ENCODE measurements around the gene TTC9B.

TTC9B gene

DNA sequence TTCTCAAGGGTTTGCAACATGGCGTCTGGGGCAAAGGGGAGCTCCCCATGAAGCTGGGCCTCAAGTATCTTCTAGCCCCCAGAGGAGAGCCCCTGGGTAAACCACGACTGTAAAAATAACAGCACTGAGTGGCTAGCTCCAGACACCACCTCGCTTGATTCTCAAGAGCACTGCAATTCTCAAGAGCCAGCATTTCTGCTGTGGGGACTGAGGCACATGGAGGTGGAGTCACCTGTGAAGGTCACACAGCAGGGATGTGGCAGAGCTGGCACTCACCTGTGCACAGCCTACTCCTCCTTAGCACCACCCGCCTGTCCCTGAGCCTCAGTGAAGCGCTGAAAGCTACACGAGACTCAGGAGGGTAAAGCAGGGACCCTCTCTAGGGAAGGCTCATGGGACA lies 29.0 kb upstream of the TTC9B start:
- DNase-seq, result no peak

DNA sequence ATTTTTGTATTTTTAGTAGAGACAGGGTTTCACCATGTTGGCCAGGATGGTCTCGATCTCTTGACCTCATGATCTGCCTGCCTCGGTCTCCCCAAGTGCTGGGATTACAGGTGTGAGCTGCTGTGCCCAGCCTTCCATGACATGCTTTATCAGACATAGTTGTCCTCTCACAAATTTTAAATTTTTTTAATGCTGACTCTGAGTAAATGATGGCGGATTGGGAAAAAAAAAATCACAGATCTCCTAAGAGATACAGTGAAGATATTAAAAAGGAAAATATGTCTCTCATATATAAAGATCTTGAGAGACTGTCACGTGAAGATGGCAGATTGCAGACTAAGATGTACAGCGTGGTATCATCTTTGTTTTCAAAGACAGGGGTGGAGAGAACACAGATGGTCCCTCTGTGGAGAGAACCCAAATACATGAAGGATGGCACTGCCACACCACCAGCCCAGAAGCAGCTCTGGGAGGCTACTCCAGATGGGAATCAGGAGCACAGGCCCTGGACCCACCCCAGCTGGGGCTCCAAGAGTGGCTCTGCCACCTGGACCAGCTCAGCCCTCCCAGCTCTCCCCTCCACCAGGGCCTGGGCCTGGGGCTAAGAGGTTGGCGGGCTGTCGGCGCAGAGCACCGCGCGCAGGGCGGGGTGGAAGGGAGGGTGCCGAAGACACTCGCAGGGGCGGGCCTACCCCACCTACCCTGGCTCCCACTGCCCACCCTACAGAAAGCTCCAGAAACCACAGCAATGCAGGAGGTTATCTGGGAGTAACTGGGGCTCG lies 28.3 kb upstream of the TTC9B start:
- no peak for DNase-seq

DNA sequence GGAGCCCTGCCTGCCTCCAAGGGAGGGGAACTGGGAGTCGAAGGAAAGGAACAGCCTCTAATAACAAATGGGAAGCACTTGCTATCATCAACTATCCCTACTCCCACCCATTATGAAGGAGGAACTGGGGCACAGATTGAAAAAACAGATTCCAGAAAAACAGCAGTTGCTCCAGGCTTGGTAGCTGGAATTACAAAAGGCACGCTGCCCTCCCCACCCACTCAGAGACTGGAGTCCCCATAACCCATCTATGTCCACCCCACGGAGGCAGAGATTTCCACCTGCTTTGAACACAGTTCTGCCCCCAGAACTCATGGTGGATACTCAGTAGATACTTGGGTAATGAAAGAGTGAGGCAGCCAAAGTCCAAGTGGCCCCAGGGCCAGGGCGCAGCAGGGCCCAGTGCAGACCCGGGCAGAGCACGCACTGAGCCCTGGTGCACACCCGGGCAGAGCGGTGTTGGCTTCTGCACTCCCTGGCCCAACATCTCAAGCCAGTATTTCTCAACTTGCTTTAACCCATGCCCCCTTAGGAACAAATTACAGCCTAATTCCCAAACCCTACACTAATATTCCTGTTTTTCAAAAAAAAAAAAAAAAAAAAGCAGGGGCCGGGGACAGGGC lies 27.4 kb upstream of the TTC9B start:
- no peak for DNase-seq

DNA sequence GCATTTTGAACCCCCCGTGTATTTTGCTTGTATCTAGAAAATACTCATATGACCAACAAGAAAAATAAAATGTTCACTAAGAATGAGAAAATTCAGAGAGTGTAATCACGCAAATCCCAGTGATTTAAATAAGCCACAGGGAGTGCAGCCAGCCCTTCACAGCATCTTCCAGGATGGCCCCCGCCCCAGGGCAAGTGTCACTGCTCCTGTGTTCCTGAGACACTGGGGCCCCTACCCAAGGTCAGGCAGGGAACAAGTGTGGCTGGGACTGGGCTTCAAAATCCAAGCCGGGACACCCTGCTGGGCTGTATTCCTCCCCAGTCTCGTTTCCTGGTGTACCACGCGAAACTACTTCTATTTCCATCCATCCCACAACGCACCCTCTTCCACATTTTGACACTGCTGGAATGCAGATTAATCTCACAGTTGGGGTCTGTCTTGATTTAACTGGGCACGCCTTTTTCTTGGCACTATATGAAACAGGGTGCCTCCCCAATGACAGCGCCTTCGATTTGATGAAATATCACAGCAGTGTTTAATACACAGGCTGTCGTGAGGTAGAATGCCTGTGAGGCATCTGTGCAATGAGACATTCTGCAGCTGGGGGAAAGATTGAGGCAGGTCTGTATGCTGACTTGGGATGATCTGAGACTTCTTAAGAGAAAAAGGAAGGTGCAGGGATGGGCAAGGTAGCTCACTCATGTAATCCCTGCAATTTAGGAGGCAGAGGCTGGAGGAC lies 26.6 kb upstream of the TTC9B start:
- DNase-seq, result no peak

DNA sequence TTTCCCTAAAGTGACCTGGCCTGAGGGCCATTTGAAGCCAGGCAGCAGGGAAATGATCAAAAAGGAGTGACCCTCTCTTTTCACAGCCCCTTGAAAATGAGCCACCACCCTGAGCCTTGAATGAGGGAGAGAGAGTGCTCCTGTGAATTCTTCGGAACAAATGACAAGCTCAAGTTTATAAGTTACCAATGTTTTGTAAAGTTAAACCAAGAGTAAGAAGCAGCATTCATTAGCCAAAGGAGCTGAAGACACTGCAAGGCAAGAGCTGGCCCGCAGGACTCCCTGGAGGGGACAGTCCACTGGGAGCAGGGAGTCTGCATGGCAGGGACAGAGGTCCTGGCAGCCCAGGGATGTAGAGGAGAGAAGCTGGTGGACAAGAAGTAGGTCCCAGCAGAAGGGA lies 25.0 kb upstream of the TTC9B start:
- no peak for DNase-seq

DNA sequence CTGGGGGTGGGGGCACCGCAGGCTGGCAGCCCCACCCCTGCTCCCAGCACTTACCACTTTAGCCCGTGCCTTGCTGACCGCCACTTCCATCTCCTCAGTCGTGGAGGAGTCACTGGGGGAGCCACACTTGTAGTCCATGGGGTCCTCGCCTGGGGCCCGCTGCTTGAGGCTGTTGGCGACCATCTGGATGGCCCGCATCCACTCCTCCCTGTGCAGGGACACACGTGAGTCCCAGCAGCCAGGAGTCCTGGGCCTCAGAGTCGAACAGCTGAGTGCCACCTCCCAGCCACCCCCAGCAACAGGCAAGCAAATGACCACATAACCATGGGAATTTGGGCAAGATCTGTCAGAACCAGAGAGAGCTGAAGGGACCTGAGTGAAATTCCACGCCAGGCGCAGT lies 24.3 kb upstream of the TTC9B start:
- no peak for DNase-seq

DNA sequence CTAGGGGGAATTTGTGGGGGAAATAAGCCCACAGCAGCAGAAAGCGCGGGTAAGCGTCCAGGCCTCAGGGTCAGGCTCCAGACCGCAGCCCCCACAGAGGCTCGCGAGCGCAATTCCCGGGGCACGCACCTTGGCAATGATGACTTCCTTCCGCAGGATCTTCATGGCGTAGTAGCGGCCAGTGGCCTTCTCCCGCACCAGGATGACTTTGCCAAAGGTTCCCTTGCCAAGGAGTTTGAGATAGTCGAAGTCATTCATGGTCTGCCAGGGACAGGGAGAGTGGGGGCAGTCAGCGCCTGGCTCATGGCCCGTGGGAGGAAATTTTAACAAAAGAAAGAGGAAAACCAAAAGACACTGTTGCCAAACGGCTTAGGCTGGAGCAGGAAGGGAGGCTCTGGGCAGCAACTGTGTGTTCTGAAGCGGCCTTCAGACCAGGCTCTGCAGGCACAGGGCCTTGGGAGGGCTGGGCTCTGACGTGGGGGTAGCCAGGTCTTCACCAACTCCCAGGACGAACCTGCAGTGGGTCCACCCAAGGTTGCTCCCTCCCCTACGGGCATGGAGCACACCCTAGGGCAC lies 23.7 kb upstream of the TTC9B start:
- no peak for DNase-seq

DNA sequence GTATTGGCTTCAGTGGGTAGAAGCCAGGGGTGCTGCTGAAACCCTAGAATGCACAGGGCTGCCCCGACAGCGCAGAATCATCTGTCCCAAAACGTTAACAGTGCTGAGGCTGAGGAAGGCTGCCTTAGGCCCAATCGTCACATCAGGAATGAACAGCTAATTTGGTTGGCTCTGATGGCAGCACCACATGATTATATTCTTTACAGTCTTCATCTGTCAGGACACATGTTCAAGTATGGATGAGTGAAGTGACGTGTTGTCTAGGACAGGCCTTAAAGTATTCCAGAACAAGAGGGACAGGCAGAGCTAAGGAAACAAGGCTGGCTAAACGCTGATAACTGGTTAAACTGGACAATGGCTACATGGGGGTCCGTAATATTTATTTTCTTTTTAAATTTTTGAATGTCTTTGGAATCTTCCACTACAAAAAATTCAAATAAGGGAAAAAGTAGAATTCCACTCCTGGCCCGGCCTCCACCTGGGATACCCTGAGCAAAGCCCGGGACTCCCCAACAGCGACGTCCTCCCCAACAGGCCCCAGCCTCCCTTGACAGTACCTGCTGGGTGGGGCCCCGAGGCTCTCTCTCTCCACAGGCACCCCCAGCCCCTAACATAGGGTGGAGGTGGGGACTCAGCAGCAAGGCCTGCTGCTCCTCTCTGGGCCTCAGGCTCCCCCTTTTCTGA lies 23.1 kb upstream of the TTC9B start:
- DNase-seq, result no peak

DNA sequence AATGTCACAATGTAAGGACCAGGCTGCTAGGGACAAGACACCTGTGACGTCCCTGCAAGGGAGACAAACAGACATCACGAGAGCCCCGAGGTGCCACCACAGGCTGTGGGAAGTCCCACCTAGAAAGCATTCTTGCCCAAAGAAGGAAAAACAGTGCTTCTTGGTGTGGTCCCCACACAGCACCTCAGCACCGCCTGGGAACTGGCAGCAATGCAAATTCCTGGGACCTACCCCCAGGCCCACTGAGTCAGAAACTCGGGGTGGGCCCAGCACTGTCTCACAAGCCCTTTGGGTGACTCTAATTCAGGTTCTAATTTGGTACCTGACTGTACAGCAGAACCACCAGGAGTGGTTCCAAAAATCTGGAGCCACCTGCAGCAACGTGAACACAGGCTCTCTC lies 22.1 kb upstream of the TTC9B start:
- no peak for DNase-seq

DNA sequence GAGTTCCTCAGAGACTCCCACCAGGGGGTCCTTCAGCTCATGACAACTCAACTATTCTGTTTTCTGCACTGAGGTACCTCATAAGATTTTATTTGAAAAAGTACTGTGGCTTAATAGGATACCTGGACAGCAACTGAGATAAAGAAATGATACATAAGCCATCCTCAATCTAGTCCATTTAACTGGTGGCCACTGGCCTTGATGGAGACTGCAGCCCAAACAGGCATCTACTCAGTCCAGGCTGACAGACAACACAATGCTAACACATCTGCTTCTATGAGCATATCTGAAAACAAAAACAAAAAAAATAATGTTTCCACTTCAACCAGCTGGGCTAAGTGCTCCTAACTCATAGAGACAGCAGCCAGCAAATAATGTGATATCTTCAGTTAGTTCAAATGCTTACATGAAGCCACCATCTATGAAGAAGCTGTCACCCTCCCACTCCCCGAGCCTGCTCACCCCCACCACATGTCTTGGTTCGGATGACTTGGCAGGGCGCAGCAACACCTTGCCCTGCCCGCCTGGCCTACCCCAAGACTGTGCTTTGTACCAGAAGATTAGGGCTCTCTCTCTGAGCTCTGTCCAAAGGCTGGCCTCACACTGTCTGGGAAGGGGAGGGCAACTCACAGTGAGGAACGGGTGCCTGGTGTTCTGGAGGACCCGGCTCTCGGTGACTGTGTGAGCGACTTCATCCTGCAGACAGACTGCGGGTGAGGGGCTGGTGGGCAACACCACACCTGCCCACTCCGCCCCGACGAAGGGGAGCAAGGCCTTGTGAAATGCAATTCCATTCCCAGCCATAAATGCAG lies 21.4 kb upstream of the TTC9B start:
- DNase-seq, result no peak

DNA sequence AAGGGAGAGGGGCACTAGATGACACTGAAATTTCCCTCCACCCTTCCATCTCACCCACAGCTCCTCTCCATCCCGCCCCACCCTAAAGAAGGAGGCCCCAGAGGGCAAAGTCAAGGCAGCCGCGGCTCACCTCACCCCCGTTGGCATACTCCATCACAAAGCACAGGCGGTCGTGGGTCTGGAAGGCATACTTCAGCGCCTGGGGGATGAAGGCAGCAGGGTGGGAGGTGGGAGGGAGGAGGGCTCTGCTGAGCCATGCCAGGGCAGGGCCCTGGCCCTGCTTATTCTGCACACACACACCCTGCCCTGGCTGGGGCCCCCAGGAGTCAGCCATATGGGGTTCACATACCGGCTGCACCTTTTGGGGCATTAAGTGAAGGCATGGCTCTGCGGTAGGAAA lies 20.6 kb upstream of the TTC9B start:
- DNase-seq, result no peak

DNA sequence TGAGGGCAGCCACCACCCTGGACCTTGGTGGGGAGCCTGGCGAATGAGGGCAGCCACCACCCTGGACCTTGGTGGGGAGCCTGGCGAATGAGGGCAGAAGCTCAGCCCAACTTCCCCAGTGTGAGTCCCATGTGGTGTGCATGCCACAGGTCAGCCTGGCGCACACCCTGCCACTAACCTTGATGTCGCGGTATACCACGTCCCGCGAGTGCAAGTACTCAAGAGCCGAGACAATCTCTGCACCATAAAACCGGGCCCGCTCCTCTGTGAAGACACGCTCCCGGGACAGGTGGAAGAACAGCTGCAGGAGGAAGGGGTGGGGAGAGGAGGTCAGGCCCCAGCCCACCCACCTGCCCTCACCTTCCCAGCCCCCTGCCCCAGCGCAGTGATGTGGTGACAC lies 19.6 kb upstream of the TTC9B start:
- no peak for DNase-seq

DNA sequence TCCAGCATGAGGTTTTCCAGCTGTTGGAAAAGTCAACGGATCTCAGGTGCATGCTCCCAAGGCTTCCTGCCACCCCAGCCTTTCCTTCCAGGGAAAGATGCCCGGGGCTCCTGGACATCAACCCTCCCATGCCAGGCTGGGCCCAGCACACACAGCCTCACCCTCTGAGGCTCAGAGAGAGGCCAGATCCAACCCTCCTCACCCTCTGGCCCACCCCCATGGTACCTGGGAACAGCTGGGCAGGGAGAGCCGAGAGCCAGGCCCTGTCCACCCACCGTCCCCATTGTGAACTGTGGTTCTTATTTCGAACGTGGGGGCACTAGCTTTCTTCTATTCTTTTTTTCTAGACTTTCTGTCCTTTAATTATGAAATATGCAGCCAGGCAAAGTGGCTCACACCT lies 18.2 kb upstream of the TTC9B start:
- no peak for DNase-seq

DNA sequence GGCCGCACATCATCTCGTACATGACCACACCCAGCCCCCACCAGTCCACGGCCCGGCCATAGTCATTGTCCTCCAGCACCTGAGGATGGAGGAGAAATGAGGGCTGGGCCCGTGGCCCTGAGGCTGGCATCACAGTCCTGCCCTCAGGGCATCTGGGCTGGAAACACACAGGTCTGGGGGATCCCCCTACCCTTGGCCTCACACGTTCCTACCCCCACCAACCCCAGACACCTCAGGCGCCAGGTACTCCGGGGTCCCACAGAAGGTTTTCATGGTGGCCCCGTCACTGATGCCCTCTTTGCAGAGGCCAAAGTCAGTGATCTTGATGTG lies 17.8 kb upstream of the TTC9B start:
- no peak for DNase-seq

DNA sequence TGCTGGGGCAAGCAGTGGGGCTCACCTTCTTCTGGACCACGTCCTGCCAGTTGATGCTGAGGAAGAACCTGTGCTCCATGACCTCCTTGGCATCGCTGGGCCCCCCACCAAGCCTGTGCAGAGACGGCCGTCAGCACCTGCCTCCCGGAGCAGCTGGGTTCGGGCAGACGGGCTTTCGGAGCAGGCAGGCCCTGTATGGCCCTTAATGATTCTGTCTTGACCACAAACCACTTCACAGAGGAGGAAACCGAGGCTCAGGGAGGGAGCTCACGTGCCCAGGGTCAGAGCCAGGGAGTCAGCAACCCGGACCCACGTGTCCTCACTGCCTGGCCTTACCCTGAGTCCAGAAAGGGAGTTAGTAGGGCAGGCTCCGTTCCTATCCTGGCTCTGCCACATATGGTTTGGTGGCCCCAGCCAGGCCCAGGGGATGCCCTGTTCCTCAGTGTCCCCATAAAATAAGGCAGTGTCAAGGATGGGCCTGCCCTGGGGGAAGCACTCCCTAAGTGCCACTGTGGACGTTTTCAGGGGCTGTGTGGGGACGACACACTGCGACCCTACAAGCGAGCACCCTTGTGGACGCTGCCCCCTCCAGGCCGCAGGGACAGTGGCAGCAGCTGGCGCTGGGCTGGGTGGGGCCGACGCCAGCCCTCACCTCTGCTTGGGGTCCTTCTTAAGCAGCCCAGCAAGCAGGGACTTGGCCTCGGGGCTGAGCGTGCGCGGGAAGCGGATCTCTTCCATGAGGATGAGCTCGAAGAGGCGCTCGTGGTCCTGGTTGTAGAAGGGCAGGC lies 17.2 kb upstream of the TTC9B start:
- DNase-seq, result no peak

DNA sequence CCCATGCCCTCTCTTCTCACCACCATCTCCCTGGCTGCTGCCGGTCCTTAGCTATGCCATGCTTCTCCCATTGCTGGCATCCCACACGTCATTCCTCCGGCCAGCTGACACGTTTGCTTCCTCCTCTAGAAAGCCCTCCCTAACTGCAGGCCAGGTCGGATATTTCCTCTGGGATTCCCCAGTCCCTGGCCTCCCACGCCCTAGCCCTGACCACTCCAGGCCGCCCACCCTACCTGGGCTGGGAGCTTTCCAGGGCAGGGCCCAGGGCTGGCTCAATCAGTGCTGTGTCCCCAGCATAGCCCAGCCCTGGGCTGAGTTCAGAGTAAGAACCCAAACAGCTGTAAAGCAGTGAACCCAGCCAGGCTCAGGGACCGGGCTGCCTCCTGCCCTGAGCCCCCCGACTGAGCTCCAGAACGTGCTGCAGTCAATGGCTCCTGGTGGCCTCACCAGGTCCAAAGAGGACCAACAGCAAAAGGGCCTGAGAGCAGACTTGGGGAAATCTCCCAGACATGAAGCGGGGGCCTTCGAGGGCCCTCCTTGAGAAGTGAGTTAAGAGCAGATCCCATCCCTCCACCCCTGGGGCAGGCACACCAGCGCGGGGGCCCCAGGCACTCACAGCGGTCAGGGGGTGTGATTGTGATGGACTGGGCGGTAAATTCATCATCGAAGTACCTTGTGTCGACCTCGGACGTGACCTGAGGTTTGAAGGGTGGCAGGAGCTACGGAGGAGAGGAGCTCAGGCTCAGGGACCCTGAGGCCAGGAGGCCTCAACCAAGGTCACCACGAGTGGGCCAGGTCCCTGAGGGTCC lies 16.4 kb upstream of the TTC9B start:
- DNase-seq, result no peak

DNA sequence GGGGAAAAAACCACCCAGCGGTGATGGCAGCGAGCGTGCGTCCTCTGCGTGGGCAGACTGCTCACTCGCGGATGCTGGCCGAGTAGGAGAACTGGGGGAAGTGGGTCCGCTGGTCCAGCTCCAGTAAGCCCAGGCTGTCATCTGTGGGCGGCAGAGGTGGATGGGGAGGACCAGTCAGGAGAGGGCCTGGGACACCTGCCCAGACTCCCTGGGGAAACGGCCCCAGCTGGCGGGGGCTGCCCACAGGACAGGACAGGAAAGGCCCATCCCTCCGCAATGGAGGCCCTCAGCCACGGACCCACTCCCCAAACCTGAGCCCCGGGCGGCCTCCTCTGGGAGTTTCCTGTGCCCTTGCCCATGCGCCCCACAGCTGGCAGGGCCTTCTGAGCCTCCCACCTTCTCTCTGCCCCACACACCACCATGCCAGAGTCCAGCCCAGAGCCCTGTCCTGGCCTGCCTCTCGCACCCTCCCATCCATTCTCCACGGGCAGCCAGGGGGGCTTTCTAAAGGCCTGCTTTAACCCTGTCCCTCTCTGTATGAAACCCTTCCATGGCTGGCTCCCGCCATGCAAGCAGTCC lies 15.7 kb upstream of the TTC9B start:
- no peak for DNase-seq

DNA sequence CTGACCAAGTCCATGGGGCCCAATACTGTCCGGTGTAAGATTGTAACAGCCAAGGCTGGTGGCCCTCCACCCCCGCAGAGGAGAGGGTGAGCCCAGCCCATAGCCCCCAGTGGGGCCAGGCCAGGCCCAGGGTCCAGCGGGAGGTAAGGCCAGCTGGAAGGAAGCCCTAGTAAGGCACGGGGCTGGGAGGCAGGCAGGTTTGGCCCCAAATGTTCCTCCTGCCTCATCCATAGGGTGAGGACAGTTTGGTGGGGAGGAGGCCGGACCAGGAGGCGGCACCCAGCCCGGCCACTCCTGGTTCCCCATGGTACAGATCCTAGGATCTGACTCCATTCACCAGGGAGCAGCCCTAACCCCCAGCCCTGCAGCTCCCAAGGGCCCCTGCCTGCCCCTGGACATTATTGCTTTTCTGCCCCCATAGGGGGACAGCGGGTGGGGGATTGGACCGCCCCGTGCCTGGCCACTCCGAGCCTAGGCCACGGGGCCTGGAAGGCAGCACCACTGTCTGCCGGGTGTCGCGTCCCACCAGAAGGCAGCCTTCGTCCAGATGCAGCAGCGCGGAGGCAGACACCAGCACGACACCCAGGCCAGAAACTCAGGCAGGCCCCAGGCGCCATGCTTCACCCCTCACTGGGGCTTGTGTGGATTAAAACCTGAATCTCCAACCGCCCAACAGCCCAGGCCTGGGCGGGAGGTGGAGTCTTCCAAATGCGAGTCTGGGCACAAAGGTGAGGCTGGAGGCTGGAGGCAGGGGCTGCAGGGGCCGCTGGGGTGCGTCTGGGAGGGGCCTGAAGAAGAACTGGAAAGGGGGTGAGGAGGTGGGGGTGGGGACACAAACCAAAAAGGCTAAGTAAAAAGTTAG lies 15.0 kb upstream of the TTC9B start:
- DNase-seq, result no peak

DNA sequence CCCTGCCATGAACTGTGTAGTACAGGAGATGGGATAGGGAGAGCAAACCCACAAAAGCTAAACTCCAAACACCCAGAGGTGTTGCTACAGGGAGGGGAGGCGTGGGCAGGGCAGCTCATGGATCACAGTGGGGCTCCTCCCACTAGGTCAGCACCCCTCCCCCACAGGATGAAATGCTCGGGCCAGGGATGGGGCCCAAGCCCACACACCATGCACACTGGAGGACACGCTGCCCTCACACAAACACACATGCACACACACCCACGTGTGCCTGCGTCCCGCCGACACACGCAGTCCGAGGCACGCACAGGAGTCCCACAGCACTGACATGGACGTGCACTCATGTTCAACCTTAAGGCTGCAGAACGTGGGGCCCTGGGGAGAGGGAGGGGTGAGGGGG lies 14.3 kb upstream of the TTC9B start:
- no peak for DNase-seq

All from NCI-H446 treated with DMSO at 0.1 percent for 48 hours (cell line).